ENCODE measurements around the gene NFATC1. TPM values are rescaled to one million over a fixed set of nuclear protein-coding genes. Genes with fewer than 3 reads are reported as not detected.

The NFATC1 gene
- total and polyA plus RNA-seq, 7 experiments from 2014 or later, result 27.1 to 87.2 (median 53.4) TPM

DNA sequence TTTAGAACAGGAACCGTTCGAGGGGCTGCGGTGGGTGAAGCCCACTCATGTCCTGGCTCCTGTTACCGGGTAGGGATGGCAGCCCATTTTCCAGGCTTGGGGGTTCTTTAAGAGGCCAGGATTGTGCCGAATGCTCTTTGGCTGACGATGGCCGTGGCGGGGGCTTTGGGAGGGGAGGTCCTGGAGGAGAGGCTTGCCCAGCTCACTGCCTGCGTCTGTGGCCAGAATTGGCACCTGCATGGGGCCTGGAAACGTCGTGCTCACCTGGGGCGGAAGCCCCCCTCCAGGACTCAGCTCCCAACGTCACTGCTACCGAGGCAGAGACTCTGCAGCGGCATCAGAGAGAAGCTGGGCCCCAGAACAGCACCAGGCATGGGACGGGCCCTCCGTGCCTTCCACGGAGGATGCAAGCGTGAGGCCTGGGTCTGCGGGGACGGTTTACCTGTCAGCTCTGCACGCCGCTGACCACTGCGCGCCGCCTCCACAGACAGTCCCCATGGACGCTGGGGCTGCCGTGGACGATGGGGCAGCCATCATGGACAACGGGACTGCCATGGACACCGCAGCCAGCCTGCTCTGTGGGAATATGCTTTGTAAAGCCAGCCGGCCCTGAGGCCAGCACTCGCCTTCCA is 82.9 kb downstream of the NFATC1 start:
- H3K27ac ChIP-seq (ENCODE audit: low read depth, low read length), result peak overlapping the region; percentile 49
- Mint-ChIP-seq H3K27me3 (no peaks in the 10 kb centered on the region), H3K4me3 (peak overlapping the region in 1 of 10 donors; percentile 30), H3K4me1 (peaks cover 2 to 23% (median 13%) of the 10 kb centered on the region in 7 donors), H3K9me3 (peaks cover 0 to 1% (median 0%) of the 10 kb centered on the region in 11 donors), H3K36me3 (peaks cover 0 to 15% (median 8%) of the 10 kb centered on the region in 5 donors), H3K27ac (peak overlapping the region; percentile 57 to 97 (median 84))
- DNase-seq (no peak), ATAC-seq (no peak)
- ChIA-PET POLR2A (interaction anchor here (1.4 kb wide), 1 partner anchor 45 kb away, joined by 6 read pairs; no protein-coding TSS in a partner anchor), CTCF (interaction anchor here (1.2 to 1.4 kb wide), 2 partner anchors 13 to 29 kb away, joined by 3 to 4 read pairs; no protein-coding TSS in a partner anchor)
- H3K27me3 ChIP-seq (ENCODE audit: control insufficient read depth in 2 of 2, insufficient read depth in 2 of 2, low read length in 2 of 2), result no peaks in the 10 kb centered on the region
- no peak overlapping the region for H3K4me3 ChIP-seq (ENCODE audit: low read length)
- H3K4me1 ChIP-seq (ENCODE audit: control insufficient read depth in 2 of 2, insufficient read depth in 2 of 2, low read length in 2 of 2), result peaks cover 0 to 11% of the 10 kb centered on the region in 2 donors
- no peaks in the 10 kb centered on the region for H3K9me3 ChIP-seq (ENCODE audit: control insufficient read depth in 2 of 3, low read length in 3 of 3)
- intact Hi-C loops (cut with micrococcal nuclease), result loop anchor here in 1 of 2 donors (5.0 kb wide), 1 partner anchor 44 kb away; no protein-coding TSS in a partner anchor
- H3K36me3 ChIP-seq (ENCODE audit: control insufficient read depth in 2 of 3, insufficient read depth in 3 of 3, low read length in 3 of 3), result peaks cover 0 to 53% (median 2%) of the 10 kb centered on the region in 3 experiments

DNA sequence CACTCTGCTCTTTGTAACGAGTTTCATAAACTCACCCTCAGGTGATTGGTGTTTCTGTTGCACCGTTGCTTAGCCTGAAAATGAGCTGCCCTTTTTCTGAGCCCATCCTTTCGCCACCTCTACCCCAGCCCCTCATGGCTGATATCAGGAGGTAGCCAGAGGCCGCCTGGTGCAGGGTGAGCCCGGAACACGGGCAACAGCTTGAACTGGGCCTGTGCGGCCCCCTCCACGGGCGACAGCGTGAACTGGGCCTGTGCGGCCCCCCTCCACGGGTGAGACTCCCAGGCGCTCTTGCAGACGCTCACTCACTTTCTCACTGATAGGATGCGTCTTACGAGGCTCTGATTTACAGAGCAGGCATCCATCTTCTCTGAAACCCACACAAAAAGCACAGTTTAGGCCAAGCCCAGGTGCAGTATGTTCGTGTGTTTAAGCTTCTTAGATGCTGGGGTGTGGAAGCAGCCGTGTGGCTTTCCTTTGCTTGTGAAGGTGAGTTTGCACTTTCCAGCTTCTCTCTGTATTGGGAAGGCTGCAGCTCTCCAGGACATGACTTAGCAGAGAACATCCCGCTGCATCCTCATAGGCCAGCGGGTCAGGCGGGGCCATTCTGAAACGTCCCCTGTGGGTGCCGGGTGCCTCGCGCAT is 83.5 kb downstream of the NFATC1 start:
- ChIA-PET CTCF (interaction anchor here (1.2 to 1.4 kb wide), 2 partner anchors 13 to 28 kb away, joined by 3 to 4 read pairs; no protein-coding TSS in a partner anchor), POLR2A (interaction anchor here (0.9 kb wide), 1 partner anchor 81 kb away, joined by 3 read pairs; no protein-coding TSS in a partner anchor)
- Histone ChIP-seq H3K27ac (ENCODE audit: low read depth, low read length) (no peak overlapping the region), H3K9me3 (ENCODE audit: control insufficient read depth in 2 of 3, low read length in 3 of 3) (no peaks in the 10 kb centered on the region), H3K36me3 (ENCODE audit: control insufficient read depth in 2 of 3, insufficient read depth in 3 of 3, low read length in 3 of 3) (peaks cover 0 to 53% (median 2%) of the 10 kb centered on the region in 3 experiments), H3K4me1 (ENCODE audit: control insufficient read depth in 2 of 2, insufficient read depth in 2 of 2, low read length in 2 of 2) (peaks cover 0 to 11% of the 10 kb centered on the region in 2 donors), H3K27me3 (ENCODE audit: control insufficient read depth in 2 of 2, insufficient read depth in 2 of 2, low read length in 2 of 2) (no peaks in the 10 kb centered on the region), H3K4me3 (ENCODE audit: low read length) (no peak overlapping the region)
- Mint-ChIP-seq H3K36me3 (peaks cover 0 to 15% (median 8%) of the 10 kb centered on the region in 5 donors), H3K9me3 (peaks cover 0 to 1% (median 0%) of the 10 kb centered on the region in 11 donors), H3K27me3 (no peaks in the 10 kb centered on the region), H3K27ac (peak overlapping the region; percentile 55 to 86 (median 78)), H3K4me1 (peaks cover 2 to 23% (median 13%) of the 10 kb centered on the region in 7 donors), H3K4me3 (peak overlapping the region in 1 of 10 donors; percentile 27)
- DNase-seq, result no peak
- ATAC-seq, result no peak
- intact Hi-C loops (cut with micrococcal nuclease), result loop anchor here in 1 of 2 donors (5.0 kb wide), 1 partner anchor 43 kb away; no protein-coding TSS in a partner anchor

DNA sequence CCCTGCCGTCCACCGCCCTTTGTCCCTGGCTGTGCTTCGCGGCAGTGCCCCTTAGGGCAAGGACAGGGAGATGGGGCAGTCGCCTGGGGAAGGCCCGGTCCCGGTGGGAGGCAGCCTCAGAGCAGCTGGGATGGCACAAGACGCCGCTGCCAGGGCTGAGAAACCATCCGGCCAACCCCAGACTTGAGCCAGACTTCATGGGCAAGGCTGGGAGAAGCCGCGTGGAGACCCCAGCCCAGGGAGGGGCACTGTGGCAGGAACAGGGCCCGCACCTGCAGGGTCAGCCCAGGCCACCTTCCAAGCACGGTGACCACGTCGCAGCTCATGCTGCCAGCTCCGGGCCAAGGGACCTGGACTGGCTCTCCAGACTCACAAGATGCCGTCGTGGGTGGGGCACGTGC is 84.0 kb downstream of the NFATC1 start:
- CTCF ChIA-PET, result interaction anchor here (1.2 to 1.4 kb wide), 2 partner anchors 12 to 28 kb away, joined by 3 to 4 read pairs; no protein-coding TSS in a partner anchor
- H3K27ac ChIP-seq (ENCODE audit: low read depth, low read length), result no peak overlapping the region
- no peaks in the 10 kb centered on the region for H3K27me3 ChIP-seq (ENCODE audit: control insufficient read depth in 2 of 2, insufficient read depth in 2 of 2, low read length in 2 of 2)
- intact Hi-C loops (cut with micrococcal nuclease), result loop anchor here in 1 of 2 donors (5.0 kb wide), 1 partner anchor 43 kb away; no protein-coding TSS in a partner anchor
- ATAC-seq (no peak), DNase-seq (no peak)
- no peaks in the 10 kb centered on the region for H3K27me3 Mint-ChIP-seq
- no peaks in the 10 kb centered on the region for H3K9me3 ChIP-seq (ENCODE audit: control insufficient read depth in 2 of 3, low read length in 3 of 3)
- peaks cover 2 to 23% (median 16%) of the 10 kb centered on the region in 7 donors for H3K4me1 Mint-ChIP-seq
- peaks cover 0 to 55% (median 2%) of the 10 kb centered on the region in 3 experiments for H3K36me3 ChIP-seq (ENCODE audit: control insufficient read depth in 2 of 3, insufficient read depth in 3 of 3, low read length in 3 of 3)
- no peak overlapping the region for H3K4me3 ChIP-seq (ENCODE audit: low read length)
- POLR2A ChIA-PET, result interaction anchor here (0.9 kb wide), 1 partner anchor 82 kb away, joined by 3 read pairs; no protein-coding TSS in a partner anchor
- peaks cover 0 to 1% (median 0%) of the 10 kb centered on the region in 11 donors for H3K9me3 Mint-ChIP-seq
- H3K4me3 Mint-ChIP-seq, result no peak overlapping the region
- H3K27ac Mint-ChIP-seq, result peak overlapping the region in 4 of 9 donors; percentile 17 to 86 (median 63)
- peaks cover 0 to 11% of the 10 kb centered on the region in 2 donors for H3K4me1 ChIP-seq (ENCODE audit: control insufficient read depth in 2 of 2, insufficient read depth in 2 of 2, low read length in 2 of 2)
- H3K36me3 Mint-ChIP-seq, result peaks cover 0 to 15% (median 8%) of the 10 kb centered on the region in 5 donors

- Histone ChIP-seq H3K4me3 (ENCODE audit: low read length) (no peak overlapping the region), H3K4me1 (ENCODE audit: control insufficient read depth in 2 of 2, insufficient read depth in 2 of 2, low read length in 2 of 2) (peaks cover 0 to 11% of the 10 kb centered on the region in 2 donors), H3K36me3 (ENCODE audit: control insufficient read depth in 2 of 3, insufficient read depth in 3 of 3, low read length in 3 of 3) (peaks cover 0 to 58% (median 2%) of the 10 kb centered on the region in 3 experiments), H3K27me3 (ENCODE audit: control insufficient read depth in 2 of 2, insufficient read depth in 2 of 2, low read length in 2 of 2) (no peaks in the 10 kb centered on the region), H3K9me3 (ENCODE audit: control insufficient read depth in 2 of 3, low read length in 3 of 3) (no peaks in the 10 kb centered on the region), H3K27ac (ENCODE audit: low read depth, low read length) (no peak overlapping the region)
- peaks cover 0 to 1% (median 0%) of the 10 kb centered on the region in 11 donors for H3K9me3 Mint-ChIP-seq
- DNase-seq (no peak), ATAC-seq (no peak)
- no peaks in the 10 kb centered on the region for H3K27me3 Mint-ChIP-seq
- no peak overlapping the region for H3K4me3 Mint-ChIP-seq
- H3K36me3 Mint-ChIP-seq, result peaks cover 0 to 15% (median 8%) of the 10 kb centered on the region in 5 donors
- intact Hi-C loops (cut with micrococcal nuclease), result no loop called here
- H3K4me1 Mint-ChIP-seq, result peaks cover 2 to 23% (median 16%) of the 10 kb centered on the region in 7 donors
- ChIA-PET CTCF (no interaction called here), POLR2A (interaction anchor here (0.9 kb wide), 1 partner anchor 82 kb away, joined by 3 read pairs; no protein-coding TSS in a partner anchor)
- H3K27ac Mint-ChIP-seq, result peak overlapping the region in 1 of 9 donors; percentile 17
Observed at GRCh38 chr18:79480171-79481045, 84.7 kb downstream of the NFATC1 start.

- POLR2A ChIA-PET, result no interaction called here
- peaks cover 0 to 58% (median 7%) of the 10 kb centered on the region in 3 experiments for H3K36me3 ChIP-seq (ENCODE audit: control insufficient read depth in 2 of 3, insufficient read depth in 3 of 3, low read length in 3 of 3)
- Mint-ChIP-seq H3K36me3 (peaks cover 0 to 15% (median 8%) of the 10 kb centered on the region in 5 donors), H3K4me3 (no peak overlapping the region), H3K4me1 (peaks cover 2 to 23% (median 16%) of the 10 kb centered on the region in 7 donors), H3K27ac (peak overlapping the region in 1 of 9 donors; percentile 43), H3K9me3 (peaks cover 0 to 1% (median 0%) of the 10 kb centered on the region in 11 donors), H3K27me3 (no peaks in the 10 kb centered on the region)
- intact Hi-C loops (cut with micrococcal nuclease), result no loop called here
- H3K4me1 ChIP-seq (ENCODE audit: control insufficient read depth in 2 of 2, insufficient read depth in 2 of 2, low read length in 2 of 2), result peaks cover 0 to 11% of the 10 kb centered on the region in 2 donors
- no peak overlapping the region for H3K27ac ChIP-seq (ENCODE audit: low read depth, low read length)
- H3K27me3 ChIP-seq (ENCODE audit: control insufficient read depth in 2 of 2, insufficient read depth in 2 of 2, low read length in 2 of 2), result no peaks in the 10 kb centered on the region
- no peaks in the 10 kb centered on the region for H3K9me3 ChIP-seq (ENCODE audit: control insufficient read depth in 2 of 3, low read length in 3 of 3)
- no peak overlapping the region for H3K4me3 ChIP-seq (ENCODE audit: low read length)
- DNase-seq, result no peak
- CTCF ChIA-PET, result no interaction called here
- ATAC-seq, result no peak
Observed at GRCh38 chr18:79481046-79481790, 85.5 kb downstream of the NFATC1 start.
